ENCODE results near the gene SKIL.

GRCh38 chr3:170309046-170309445 lies 48.5 kb upstream of the SKIL start:
- TF ChIP-seq POLR2A (IDR thresholded peaks at IDR 0.05) (no peak), CTCF (IDR thresholded peaks at IDR 0.05) (no peak), POLR2AphosphoS5 (IDR thresholded peaks at IDR 0.05) (no peak), EP300 (IDR thresholded peaks at IDR 0.05) (no peak)

All from sigmoid colon (tissue), 4 donors.